ENCODE measurements around the gene CCNI2. TPM values are rescaled to one million over a fixed set of nuclear protein-coding genes. Genes with fewer than 3 reads are reported as not detected.

The CCNI2 gene
- total and polyA plus RNA-seq, 10 of the 15 experiments (the other 5 are each of a cell fraction or from before 2014, with no cell fraction given), result 1.8 to 8.0 (median 3.2) TPM

- TF ChIP-seq USF2 (IDR thresholded peaks at IDR 0.05; ENCODE audit: borderline replicate concordance, low read depth, low read length) (no peak), POLR2AphosphoS2 (IDR thresholded peaks at IDR 0.05; ENCODE audit: low read depth, low read length) (no peak)
Observed at GRCh38 chr5:132771503-132771998, 24.3 kb downstream of the CCNI2 start (continued).

- peaks cover 9% of the 10 kb centered on the region for H3K79me2 ChIP-seq (ENCODE audit: control insufficient read depth, insufficient read depth, low read length)
Observed at GRCh38 chr5:132772291-132773070, 25.3 kb downstream of the CCNI2 start.

More at GRCh38 chr5:132772291-132773070, 25.3 kb downstream of the CCNI2 start:
- H3K27ac ChIP-seq (ENCODE audit: control insufficient read depth, insufficient read depth), result no peak overlapping the region
- no peak for DNase-seq (ENCODE audit: low read depth, low spot score)
- H3K9ac ChIP-seq (ENCODE audit: control insufficient read depth, insufficient read depth, low read length), result no peak overlapping the region
- no peak for ATAC-seq
- RAD21 ChIA-PET (ENCODE audit: unreplicated experiment), result interaction anchor here (1.0 to 2.4 kb wide), 4 partner anchors 19 to 48 kb away, joined by 3 to 6 read pairs (median 4); no protein-coding TSS in a partner anchor
- TF ChIP-seq SRF (IDR thresholded peaks at IDR 0.05; ENCODE audit: low read depth in 2 of 2, low read length in 2 of 2) (no peak), BCL11A (IDR thresholded peaks at IDR 0.05; ENCODE audit: low read depth, low read length) (no peak)
- no peak overlapping the region for H3K4me3 ChIP-seq
- BruUV-seq (replicated peaks), result no TSS peak
- H3K4me1 ChIP-seq (ENCODE audit: control insufficient read depth, insufficient read depth, low read length), result peaks cover under 1% of the 10 kb centered on the region; the same call in 1 of the 2 replicates
- intact Hi-C loops (cut with micrococcal nuclease; ENCODE audit: unreplicated experiment) (no loop called here), in situ Hi-C loops (cut with MboI) (no loop called here)
- H3K9me3 ChIP-seq (replicated peaks; ENCODE audit: control insufficient read depth, insufficient read depth, low read length), result no peaks in the 10 kb centered on the region
- SMC1A ChIA-PET (ENCODE audit: uncharacterized antibody, unreplicated experiment), result interaction anchor here (0.8 to 1.5 kb wide), 3 partner anchors 9 to 15 kb away, joined by 3 to 4 read pairs (median 3); no protein-coding TSS in a partner anchor
- 77% methylated on average over 8 of the region's 8 CpGs for WGBS (ENCODE audit: insufficient coverage, insufficient replicate concordance, low lambda C conversion rate, missing lambda C conversion rate)
- no peak for FAIRE-seq
- POLR2A ChIA-PET, result interaction anchor here (1.0 kb wide), 1 partner anchor 18 kb away, joined by 3 read pairs; no protein-coding TSS in a partner anchor
- no peaks in the 10 kb centered on the region for H4K20me1 ChIP-seq (ENCODE audit: control insufficient read depth, insufficient read depth)
- no peak overlapping the region for H3K4me2 ChIP-seq (ENCODE audit: control insufficient read depth, insufficient read depth)
- H3K27me3 ChIP-seq (replicated peaks in 1 of 2; ENCODE audit: control insufficient read depth in 2 of 2, insufficient read depth in 2 of 2, low read length in 1 of 2), result no peaks in the 10 kb centered on the region
- H3K36me3 ChIP-seq (ENCODE audit: control insufficient read depth in 2 of 2, insufficient read depth in 2 of 2, low read length in 1 of 2), result no peaks in the 10 kb centered on the region; a peak in 1 of 4 replicates
- no peak overlapping the region for H2AFZ ChIP-seq (ENCODE audit: control insufficient read depth, low read depth, low read length)
- CTCF ChIA-PET, result interaction anchor here (1.3 to 2.0 kb wide), 2 partner anchors 12 to 47 kb away, joined by 3 to 7 read pairs; no protein-coding TSS in a partner anchor
